Duodenal mucosa (tissue), 2 donors: Measurements from ENCODE around the gene CENPX.

ENCODE experiments used
- H3K27ac ChIP-seq: one replicate; pipeline ENCODE4 v1.7.0; 2013; ENCODE audit warnings: low read depth, low read length
- H3K27me3 ChIP-seq, 2 donors: one replicate each; pipeline ENCODE4 v1.7.0; 2013; ENCODE audit warnings: low read length in 2 of 2, control low read depth in 1 of 2; ENCODE audit not compliant: insufficient read depth in 2 of 2, control insufficient read depth in 1 of 2
- H3K36me3 ChIP-seq, 2 donors: one replicate each; pipeline ENCODE4 v1.7.0; 2013; ENCODE audit warnings: low read length in 2 of 2, control low read depth in 1 of 2; ENCODE audit not compliant: insufficient read depth in 2 of 2, control insufficient read depth in 1 of 2
- H3K4me1 ChIP-seq, 2 donors: one replicate each; pipeline ENCODE4 v1.7.0; 2013; ENCODE audit warnings: low read length in 2 of 2, control low read depth in 1 of 2; ENCODE audit not compliant: insufficient read depth in 2 of 2, control insufficient read depth in 1 of 2
- H3K4me3 ChIP-seq, 2 donors: one replicate each; pipeline ENCODE4 v1.7.0; 2013; ENCODE audit warnings: low read length in 2 of 2, low read depth in 1 of 2
- H3K9ac ChIP-seq, 2 donors: one replicate each; pipeline ENCODE4 v1.7.0; 2013; ENCODE audit warnings: low read length in 2 of 2, low read depth in 1 of 2
- H3K9me3 ChIP-seq, 2 donors: one replicate each; pipeline ENCODE4 v1.7.0; 2013; ENCODE audit warnings: low read length in 2 of 2, control low read depth in 1 of 2; ENCODE audit not compliant: control insufficient read depth in 1 of 2

CENPX gene

DNA sequence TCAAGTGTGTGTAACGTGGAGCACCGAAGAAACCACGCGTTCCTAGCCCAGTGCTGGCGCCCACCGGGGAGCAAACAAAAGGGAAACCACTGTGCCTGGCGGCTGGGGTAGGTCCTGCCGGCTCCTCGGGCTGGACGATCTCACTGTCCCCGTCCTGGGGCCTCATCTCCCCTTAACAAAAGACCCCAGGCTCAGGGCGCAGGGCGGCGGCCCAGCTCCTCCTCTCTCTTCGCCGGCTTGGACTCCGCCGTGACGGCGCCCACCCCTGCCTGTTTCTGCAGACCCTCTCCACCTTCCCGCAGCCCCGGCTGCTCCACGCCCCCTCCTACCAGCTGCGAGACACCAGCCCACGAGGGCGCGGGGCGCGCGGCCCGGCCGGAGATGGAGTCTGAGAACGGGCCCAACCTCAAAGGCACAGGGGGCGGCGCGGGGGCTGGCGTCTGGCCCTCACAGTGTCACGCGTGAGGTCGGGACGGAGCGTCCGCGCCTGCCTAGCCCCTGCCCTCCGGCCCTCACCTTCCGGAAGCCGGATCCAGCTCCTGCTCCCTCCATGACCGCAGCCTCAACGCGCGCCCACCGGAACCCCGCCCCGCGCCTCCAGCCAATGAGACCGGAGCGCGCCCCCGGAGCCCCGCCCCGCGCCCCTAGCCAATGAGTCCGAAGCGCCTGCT, at the start of gene CENPX:
Gene CENPX (minus strand): TSS at position 569 of the 671 bp plus-strand sequence. CDS start 17 bp downstream, at position 552.
- Histone ChIP-seq H3K9me3 (no peaks in the 10 kb centered on the region), H3K27ac (peak within 1 kb of the TSS; percentile 36), H3K4me3 (peak within 1 kb of the TSS; percentile 85 to 88), H3K9ac (peak within 1 kb of the TSS; percentile 80 to 86), H3K4me1 (peaks cover 25 to 44% of the 10 kb centered on the region in 2 donors), H3K36me3 (peaks cover 4 to 7% of the 10 kb centered on the region in 2 donors), H3K27me3 (no peaks in the 10 kb centered on the region)

DNA sequence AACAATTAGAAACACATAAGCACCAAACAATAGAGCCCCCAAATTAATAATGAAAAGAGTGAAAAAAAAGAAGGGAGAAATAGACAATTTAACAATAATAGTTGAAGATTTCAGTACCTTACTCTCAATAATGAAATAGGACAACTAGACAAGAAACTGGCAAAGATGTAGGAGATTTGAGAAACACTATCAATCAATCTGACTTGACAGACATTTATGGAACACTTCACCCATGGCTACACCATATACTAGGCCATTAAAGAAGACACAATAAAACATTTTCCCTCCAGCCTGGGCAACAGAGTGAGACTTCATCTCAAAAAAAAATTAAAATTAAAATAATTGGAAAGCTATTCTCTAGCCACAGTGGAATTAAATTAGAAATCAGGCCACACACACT, 47.9 kb upstream of the CENPX start:
- H3K4me1 ChIP-seq = peaks cover 0 to 6% of the 10 kb centered on the region in 2 donors
- H3K27ac ChIP-seq = no peak overlapping the region
- H3K9me3 ChIP-seq = no peaks in the 10 kb centered on the region
- no peak overlapping the region for H3K9ac ChIP-seq
- H3K36me3 ChIP-seq = no peaks in the 10 kb centered on the region
- H3K27me3 ChIP-seq = no peaks in the 10 kb centered on the region
- no peak overlapping the region for H3K4me3 ChIP-seq

DNA sequence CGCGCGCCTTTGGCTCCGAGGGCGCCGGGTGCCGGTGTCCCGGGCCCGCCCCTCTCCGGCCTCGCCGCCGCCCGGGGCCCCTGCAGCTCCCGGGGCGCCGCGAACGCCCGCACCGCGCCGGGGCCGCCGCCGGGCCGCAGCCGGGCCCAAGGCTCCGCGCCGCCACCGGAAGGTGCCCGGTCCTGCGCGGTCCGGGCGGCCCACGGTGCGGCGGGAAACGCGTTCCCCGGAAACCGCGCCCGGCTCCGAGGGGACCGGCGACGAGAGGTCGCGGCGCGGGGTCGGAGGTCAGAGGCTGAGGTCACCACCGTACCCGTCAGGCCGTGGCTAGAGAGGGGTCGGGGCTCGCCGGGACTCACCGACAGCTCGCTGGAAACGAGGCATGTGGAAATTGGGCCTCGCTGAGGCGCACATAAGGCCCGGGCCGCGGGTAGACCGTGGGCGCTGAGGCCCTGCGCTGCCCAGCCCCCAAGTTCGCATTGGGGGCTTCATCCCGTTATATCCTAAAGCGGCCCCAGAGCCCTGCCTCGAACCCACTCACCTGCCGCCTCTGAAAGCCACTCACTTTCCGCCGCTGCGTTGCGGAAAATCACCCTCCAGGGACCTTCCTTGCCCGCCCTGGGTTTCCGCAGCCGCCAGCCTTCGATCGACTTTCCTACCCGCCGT, 43.1 kb upstream of the CENPX start, which contains the start of gene DUS1L:
Gene DUS1L (minus strand): TSS at position 167 of the 666 bp plus-strand sequence. CDS start 745 bp downstream, outside the sequence.
- Histone ChIP-seq H3K4me1 (peaks cover 15 to 16% of the 10 kb centered on the region in 2 donors), H3K27ac (peak within 1 kb of the TSS; percentile 50), H3K4me3 (peak within 1 kb of the TSS; percentile 81 to 85), H3K9me3 (no peaks in the 10 kb centered on the region), H3K36me3 (peaks cover 8 to 23% of the 10 kb centered on the region in 2 donors), H3K9ac (peak within 1 kb of the TSS; percentile 79 to 87), H3K27me3 (no peaks in the 10 kb centered on the region)

DNA sequence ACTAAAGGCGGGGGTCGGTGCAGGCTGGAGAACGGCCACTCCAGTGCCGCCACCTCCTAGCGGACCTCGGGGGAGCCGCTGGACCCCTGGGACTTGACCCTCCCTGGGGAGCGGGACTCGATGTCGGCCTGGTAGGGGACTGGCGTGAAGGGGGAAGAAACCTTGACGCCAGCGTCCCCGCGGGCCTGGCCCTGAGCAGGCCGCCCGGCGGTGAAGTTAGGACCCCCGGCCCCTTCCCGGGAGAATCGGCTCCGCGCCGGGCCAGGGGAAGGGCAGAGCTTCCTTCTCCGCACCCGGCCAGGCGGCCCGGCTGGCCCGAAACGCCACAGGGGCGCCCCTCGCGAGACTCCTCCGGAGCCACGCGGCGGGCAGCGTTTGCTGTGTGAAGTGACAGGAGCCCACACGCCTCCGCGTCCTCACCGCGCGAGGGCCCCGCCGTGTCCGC, 42.5 kb upstream of the CENPX start:
- Histone ChIP-seq H3K36me3 (peaks cover 10 to 29% of the 10 kb centered on the region in 2 donors), H3K4me1 (peaks cover 15 to 16% of the 10 kb centered on the region in 2 donors), H3K27me3 (no peaks in the 10 kb centered on the region), H3K9me3 (no peaks in the 10 kb centered on the region), H3K4me3 (peak overlapping the region; percentile 81 to 85), H3K9ac (peak overlapping the region; percentile 69 to 79), H3K27ac (no peak overlapping the region)

DNA sequence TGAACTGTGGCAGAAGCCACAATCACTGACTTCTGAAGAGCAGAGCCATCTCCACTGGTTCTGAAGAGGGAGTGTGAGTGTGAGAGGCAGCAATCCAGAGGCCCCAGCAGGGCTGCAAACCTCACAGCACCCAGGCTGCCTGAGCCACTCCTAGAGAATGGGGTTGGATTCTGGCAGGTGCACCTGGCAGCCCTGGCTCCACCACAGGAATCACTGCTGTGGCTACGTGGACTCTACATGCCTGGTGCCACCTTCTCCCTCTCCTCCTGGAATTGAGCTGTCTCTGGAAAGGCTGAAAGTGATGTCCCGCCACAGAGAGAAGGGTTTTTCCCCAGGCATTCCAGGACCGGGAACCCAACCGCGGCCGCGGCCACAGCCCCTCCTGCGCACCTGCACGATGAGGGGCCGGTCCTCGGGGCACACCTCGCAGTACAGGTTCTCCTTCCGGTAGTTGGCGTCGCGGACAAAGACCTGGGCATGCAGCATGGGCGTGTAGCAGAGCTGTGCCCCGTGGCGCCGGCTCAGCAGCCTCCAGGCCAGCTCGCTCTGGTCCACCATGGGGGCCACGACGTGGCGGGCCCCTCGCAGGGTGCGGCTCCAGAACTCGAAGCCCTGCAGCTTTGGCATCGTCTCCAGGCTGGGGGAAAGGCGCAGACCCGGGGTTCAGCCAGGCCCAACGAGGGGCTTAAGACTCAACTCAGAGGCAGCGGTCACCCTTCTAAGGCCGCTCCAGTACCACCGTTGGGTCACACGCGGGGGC, 41.9 kb upstream of the CENPX start:
- Histone ChIP-seq H3K9ac (peak overlapping the region; percentile 69 to 79), H3K4me1 (peaks cover 15 to 16% of the 10 kb centered on the region in 2 donors), H3K27ac (no peak overlapping the region), H3K27me3 (no peaks in the 10 kb centered on the region), H3K4me3 (peak overlapping the region; percentile 81 to 85), H3K36me3 (peaks cover 12 to 35% of the 10 kb centered on the region in 2 donors), H3K9me3 (no peaks in the 10 kb centered on the region)

DNA sequence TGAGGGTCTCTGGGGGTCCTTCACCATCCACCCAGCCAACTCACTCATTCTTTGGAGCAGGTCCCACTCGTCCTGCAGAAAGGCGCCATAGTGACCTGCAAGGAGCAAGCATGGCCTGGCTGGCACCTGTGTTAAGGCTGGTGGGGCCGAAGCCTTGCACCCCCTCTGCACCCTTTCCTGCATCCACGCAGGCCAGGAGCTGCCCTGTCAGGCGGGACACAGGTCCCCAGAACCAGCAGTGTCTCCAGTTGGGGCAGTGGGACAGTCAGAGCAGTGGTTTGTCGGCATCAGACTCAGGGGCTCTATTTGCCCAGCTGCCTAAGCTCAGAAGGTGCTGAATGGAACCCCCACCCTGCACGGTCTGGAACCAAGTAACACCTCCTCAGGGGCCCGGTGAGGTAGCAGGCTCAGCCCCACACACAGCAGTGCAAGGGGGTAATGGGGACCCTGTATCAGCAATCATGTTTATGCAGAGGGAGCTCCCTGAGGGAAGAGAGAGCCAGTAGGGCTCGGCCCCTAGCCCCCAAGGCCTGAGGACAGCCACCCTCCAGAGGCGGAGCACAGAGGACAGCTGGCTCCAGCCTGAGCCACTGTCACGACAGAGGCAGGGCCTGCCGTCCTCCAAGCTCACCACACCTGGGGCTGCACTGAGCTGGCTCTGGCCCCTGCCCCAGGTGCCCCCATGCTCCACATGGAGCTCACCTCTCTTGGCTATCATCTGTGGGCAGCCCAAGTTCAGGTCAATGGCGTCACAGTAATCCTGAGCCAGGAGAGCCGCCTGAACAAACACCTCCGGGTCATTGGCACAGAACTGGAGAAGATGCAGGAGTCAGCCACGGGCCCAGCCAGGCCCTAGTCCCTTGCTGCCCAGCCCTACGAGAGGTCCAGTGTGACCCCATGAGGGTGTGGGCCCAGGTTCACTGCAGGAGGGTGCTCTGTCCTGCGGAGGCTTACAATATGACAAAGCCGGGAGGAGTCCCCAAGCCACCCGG, 41.0 kb upstream of the CENPX start:
- H3K9ac ChIP-seq = peak overlapping the region in 1 of 2 donors; percentile 69
- no peaks in the 10 kb centered on the region for H3K27me3 ChIP-seq
- no peak overlapping the region for H3K27ac ChIP-seq
- H3K4me3 ChIP-seq = peak overlapping the region in 1 of 2 donors; percentile 85
- H3K4me1 ChIP-seq = peaks cover 15 to 16% of the 10 kb centered on the region in 2 donors
- H3K36me3 ChIP-seq = peaks cover 12 to 42% of the 10 kb centered on the region in 2 donors
- H3K9me3 ChIP-seq = no peaks in the 10 kb centered on the region

DNA sequence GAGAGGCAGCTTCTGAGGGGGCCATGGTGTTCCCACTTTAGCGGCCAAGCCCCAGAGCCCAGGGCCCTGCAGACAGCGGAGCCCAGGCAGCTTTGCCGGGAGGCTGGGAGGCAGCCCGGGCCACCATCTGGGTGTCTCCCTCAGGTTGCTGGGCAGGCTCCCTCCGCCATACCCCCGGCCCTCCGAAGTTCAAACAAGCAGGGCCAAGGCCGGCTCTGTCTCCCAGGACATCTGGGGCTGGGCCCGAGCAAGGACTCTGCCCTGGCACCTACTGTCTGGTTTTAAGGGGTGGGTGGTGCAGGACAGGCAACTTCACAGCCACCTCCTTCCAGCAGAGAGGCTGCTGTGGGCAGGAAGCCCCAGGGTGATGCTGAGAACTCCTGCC, 40.3 kb upstream of the CENPX start:
- Histone ChIP-seq H3K9ac (no peak overlapping the region), H3K27ac (no peak overlapping the region), H3K9me3 (no peaks in the 10 kb centered on the region), H3K4me1 (peaks cover 15 to 16% of the 10 kb centered on the region in 2 donors), H3K36me3 (peaks cover 15 to 49% of the 10 kb centered on the region in 2 donors), H3K27me3 (no peaks in the 10 kb centered on the region), H3K4me3 (no peak overlapping the region)

DNA sequence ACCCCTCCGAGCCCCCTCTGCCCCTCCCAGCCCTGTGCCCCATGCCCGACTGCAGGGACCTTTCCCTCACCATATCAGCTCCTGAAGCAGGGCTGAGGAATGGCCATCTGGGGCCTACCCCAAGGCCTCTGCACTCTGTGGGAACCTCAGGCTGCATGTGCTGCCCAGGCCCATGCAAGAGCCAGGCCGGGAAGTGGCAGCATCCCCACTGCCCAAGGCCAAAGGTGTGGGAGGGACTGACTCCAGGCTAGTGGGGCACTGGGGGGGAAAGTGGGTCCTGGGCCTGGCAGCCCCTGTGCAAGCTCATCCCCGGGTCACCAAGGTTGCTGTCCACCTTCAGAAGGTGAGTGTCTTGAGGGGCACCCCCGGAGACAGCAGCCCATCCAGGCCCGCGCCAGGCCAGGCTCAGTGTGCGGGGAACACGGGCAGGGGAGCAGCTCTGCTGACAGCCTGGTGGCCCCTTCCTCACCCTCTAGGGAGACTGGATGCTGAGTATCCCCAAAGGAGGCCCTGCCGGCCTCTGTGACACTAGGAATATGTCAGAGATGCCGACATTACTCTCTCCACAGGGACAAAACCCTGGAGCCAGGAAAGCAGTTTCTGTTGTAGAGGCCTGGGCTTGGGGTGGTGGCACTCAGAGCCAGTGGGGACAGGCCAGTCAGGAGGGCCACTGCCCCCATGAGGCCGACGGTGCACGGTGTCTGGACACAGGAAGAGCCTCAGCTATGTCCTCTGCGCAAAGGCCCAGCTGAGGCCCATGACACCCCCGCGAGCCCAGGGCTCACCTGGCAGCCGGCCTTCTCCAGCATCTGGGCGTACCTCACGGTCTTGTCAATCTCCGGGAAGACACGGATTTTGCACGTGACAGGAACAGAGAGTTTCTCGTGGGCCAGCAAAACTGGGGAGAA, 39.7 kb upstream of the CENPX start:
- Histone ChIP-seq H3K4me1 (peaks cover 15 to 16% of the 10 kb centered on the region in 2 donors), H3K9ac (no peak overlapping the region), H3K4me3 (no peak overlapping the region), H3K9me3 (no peaks in the 10 kb centered on the region), H3K27ac (no peak overlapping the region), H3K27me3 (no peaks in the 10 kb centered on the region), H3K36me3 (peaks cover 15 to 56% of the 10 kb centered on the region in 2 donors)
